Measurements from ENCODE around the gene AGAP1. TPM values are rescaled to one million over a fixed set of nuclear protein-coding genes. Genes with fewer than 3 reads are reported as not detected.
"Not testable (repeated sequence)": the region's sequence is repeated elsewhere in the genome, so short reads cannot be mapped to it uniquely, and the experiment has no call there.

AGAP1 gene
- total RNA-seq, 2 donors from 2014 or later: 28.9 to 33.3 TPM

DNA sequence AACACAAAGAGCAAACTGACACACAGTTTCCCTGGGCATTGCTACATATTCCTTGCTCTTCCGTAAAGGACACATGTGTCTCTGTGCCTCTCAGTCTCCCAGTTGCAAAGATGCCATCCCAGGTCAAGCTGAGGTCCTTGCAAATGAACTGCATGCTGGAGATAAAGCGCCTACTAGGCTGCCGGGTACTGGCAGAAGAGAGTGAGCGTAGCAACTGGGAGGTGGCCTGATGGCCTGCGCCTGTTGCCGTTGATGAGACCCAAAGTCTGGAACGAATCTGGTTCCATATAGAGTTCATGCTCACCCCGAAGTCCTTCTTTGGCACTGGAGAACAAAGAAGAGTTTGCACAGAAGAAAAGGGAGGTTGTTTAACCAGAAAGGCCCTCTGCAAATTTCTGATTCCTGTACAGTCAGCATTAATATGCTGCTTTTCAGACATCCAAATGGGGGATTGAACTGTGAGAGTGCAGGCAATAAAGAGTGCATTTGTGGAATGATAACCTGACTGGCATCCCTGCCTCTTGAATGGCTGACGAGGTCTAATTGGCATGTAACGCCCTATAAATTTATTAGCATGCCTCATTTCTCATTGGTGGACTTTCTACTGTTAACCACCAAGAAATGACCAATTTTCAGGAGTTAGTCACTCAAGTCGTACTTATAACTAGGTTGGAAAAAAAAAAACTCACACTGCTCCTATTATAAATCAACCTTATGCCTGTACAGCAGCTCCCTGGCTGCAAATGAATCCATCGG lies 595.6 kb downstream of the AGAP1 start:
- peak; percentile 15 for DNase-seq (ENCODE audit: low spot score)
- intact Hi-C loops (cut with DNase I): no loop called here

GRCh38 chr2:236090027-236090382 lies 596.2 kb downstream of the AGAP1 start:
- intact Hi-C loops (cut with DNase I): no loop called here
- peak; percentile 74 for DNase-seq (ENCODE audit: low spot score)

DNA sequence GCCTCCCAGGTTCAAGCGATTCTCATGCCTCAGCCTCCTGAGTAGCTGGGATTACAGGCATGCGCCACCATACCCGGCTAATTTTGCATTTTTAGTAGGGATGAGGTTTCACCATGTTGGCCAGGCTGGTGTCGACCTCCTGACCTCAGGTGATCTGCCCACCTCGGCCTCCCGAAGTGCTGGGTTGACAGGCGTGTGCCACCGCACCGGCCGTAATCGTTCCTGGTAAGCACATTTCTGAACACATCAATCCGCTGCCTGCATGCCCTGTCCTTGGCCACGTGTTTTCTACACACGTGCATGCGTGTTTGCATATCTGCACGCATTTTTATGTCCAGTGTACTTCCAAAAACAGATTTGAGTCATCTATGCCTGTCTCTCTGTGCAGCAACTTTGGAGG lies 597.0 kb downstream of the AGAP1 start:
- peak; percentile 66 for DNase-seq (ENCODE audit: low spot score)

GRCh38 chr2:236092714-236093113 lies 598.9 kb downstream of the AGAP1 start:
- DNase-seq (ENCODE audit: low spot score): no peak
- intact Hi-C loops (cut with DNase I): no loop called here

More for the DNA sequence above, 597.0 kb downstream of the AGAP1 start:
- intact Hi-C loops (cut with DNase I): not testable (repeated sequence)

DNA sequence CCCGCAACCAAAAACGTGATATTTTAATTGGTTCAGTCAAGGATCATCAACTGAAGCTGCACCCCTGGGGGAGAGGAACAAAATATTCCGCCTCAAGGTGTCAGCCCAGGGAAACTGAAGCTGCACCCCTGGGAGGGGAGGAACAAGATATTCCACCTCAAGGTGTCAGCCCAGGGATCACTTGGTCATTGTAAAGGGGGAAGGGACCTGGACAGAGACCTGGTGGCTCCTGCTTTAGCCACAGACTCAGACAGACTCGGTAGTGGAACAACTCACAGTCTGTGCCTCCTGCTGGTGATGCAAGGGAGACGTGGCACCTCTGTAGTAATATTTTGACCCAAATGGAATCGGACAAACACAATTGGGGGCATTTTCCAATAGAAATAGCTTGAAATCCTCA lies 599.3 kb downstream of the AGAP1 start:
- intact Hi-C loops (cut with DNase I): no loop called here
- DNase-seq (ENCODE audit: low spot score): no peak

GRCh38 chr2:236095504-236095903 lies 601.7 kb downstream of the AGAP1 start:
- no peak for DNase-seq (ENCODE audit: low spot score)
- intact Hi-C loops (cut with DNase I): no loop called here

GRCh38 chr2:236101311-236101950 lies 607.6 kb downstream of the AGAP1 start:
- intact Hi-C loops (cut with DNase I): no loop called here
- no peak for DNase-seq (ENCODE audit: low spot score)

DNA sequence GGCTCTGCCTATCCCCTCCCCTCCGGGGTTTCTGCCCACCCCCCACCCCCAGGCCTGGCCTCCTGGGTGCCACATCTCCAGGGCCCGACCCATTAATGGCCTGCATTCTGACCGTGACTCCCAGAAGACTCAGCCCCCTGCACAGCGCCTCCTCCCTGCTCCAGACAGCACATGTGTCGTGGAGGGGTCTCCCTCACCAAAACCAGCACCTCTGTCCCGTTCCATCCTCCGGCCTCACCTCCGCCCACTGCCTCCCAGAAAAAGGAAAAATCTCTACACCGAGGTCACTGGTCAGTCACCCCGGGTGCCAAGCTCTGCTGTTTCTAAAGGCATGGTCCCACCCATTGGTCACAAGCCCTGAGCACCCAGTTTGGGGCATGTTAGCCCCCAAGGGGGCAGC lies 609.1 kb downstream of the AGAP1 start:
- intact Hi-C loops (cut with DNase I): no loop called here
- no peak for DNase-seq (ENCODE audit: low spot score)

DNA sequence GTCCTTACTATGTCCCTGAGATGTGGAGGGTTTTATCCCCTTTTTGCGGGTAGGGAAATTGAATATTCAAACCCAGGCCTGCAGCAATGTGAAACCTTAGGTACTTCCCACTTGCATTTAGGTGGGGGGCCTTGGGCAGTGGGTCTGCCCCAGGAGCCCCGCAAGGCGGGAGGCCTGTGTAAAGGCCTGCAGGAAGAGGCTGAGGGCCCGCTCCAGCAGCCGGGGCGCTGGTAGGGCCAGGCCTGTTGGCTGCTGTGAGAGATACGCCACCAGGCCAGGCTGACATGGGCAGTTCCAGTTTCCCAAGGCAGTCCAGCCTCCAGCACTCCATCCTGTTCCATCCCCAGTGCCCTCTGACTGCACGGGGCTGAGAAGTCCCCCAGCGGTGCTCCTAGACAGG lies 610.1 kb downstream of the AGAP1 start:
- no peak for DNase-seq (ENCODE audit: low spot score)

GRCh38 chr2:236105955-236106607 lies 612.2 kb downstream of the AGAP1 start:
- intact Hi-C loops (cut with DNase I): no loop called here
- peak; percentile 59 for DNase-seq (ENCODE audit: low spot score)

More for the DNA sequence above, 610.1 kb downstream of the AGAP1 start:
- intact Hi-C loops (cut with DNase I): no loop called here

GRCh38 chr2:236106761-236107160 lies 612.9 kb downstream of the AGAP1 start:
- intact Hi-C loops (cut with DNase I): no loop called here
- DNase-seq (ENCODE audit: low spot score): peak; percentile 63

GRCh38 chr2:236107536-236107935 lies 613.7 kb downstream of the AGAP1 start:
- peak; percentile 58 for DNase-seq (ENCODE audit: low spot score)
- intact Hi-C loops (cut with DNase I): no loop called here

- DNase-seq (ENCODE audit: low spot score): peak; percentile 73
- intact Hi-C loops (cut with DNase I): no loop called here
These were observed 614.2 kb downstream of the AGAP1 start for GRCh38 chr2:236107942-236108625.

DNA sequence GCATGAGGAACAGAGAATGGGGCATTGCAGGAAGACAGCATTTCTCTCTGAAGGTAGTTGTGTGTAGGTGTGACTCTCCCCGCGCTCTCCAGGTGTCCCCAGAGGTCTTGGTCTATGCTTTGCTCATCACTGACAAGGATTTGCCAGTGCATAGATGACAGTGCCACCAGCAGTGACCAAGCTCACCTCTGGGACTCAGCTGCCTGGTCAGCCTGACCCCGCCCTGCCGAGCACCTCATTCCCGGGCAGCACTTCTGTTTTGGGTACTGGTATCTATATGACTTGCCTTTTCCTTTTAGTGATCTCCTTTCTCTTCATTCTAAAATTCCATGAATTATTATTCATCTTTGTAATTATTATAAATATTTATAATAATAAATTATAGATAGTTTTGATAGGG lies 615.2 kb downstream of the AGAP1 start:
- peak; percentile 38 for DNase-seq (ENCODE audit: low spot score)
- intact Hi-C loops (cut with DNase I): no loop called here

- intact Hi-C loops (cut with DNase I): no loop called here
- DNase-seq (ENCODE audit: low spot score): peak; percentile 41
These were observed 615.6 kb downstream of the AGAP1 start for GRCh38 chr2:236109473-236109872.

GRCh38 chr2:236112466-236112865 lies 618.6 kb downstream of the AGAP1 start:
- DNase-seq (ENCODE audit: low spot score): peak; percentile 50
- intact Hi-C loops (cut with DNase I): no loop called here

GRCh38 chr2:236113425-236113824 lies 619.6 kb downstream of the AGAP1 start:
- intact Hi-C loops (cut with DNase I): no loop called here
- peak; percentile 58 for DNase-seq (ENCODE audit: low spot score)

DNA sequence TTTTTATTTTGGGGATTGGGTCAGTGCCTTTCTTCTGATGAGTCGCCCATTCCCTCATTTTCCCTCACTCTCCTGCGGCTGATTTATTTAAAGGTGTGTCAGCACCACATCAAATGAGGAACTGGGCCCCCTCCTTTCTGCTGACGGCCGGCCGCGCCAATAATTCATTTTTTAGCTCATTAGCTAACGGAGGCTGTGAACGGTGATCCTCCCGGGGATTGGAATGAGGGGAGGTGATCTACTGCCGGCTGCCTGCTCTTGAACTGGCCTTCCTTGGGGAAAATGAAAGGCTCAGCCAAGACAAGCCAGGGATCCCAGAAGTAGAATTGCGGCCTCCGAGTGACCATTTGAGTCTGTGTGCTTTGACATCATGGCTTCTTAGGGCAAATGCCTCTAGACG lies 620.1 kb downstream of the AGAP1 start:
- intact Hi-C loops (cut with DNase I): no loop called here
- peak; percentile 43 for DNase-seq (ENCODE audit: low spot score)

DNA sequence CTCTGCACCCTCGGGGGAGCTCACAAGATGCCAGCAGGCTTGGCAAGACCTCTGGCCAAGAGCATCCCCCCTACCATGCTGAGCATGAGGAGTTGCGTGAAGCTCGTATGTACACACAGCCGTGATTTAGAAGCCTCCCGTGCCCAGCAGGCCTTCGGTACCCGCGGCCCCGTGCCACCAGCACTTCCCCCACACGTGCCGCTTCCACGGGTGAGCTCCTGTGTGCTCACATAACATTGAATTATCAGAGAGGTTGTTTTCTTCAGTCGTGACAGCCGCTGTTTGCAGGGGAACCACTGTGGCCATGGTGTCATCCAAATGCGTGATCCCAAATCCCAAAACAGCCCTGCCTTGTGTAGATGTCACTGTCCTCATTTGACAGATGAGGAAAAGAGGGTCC lies 621.1 kb downstream of the AGAP1 start:
- DNase-seq (ENCODE audit: low spot score): peak; percentile 35

DNA sequence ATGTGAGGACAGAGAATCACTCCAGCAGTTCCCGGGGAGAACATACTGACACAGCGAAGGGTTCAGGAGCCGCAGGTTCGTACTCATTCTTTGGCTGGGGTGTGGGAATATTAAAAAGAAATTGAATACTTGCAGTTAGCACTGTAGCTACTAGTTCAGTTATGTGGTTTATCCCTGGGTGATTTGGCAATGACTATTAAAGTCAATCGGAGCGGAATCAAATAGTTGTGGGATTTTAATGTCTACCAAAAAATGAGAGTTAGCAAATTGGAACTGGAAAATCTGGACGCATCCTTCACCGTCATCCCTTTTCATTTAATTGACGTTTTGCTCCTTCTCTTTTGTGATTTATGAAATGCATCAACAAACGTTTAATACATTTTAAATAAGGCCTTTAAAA lies 623.6 kb downstream of the AGAP1 start:
- no peak for DNase-seq (ENCODE audit: low spot score)
- intact Hi-C loops (cut with DNase I): no loop called here

More for the DNA sequence above, 621.1 kb downstream of the AGAP1 start:
- intact Hi-C loops (cut with DNase I): no loop called here
